Liver (tissue), 9 donors: Measurements from ENCODE around the gene ASIC4. TPM values are rescaled to one million over a fixed set of nuclear protein-coding genes. Genes with fewer than 3 reads are reported as not detected.

Source experiments
- DNase-seq: peaks from one replicate; pipeline ENCODE4 v3.0.0-alpha.2; 2017; ENCODE audit warnings: low spot score
- H3K27ac ChIP-seq, 2 donors: one replicate each; pipeline ENCODE4 v1.7.0; 2013; ENCODE audit warnings: inconsistent platforms in 2 of 2, low read length in 2 of 2, control low read depth in 1 of 2, low read depth in 1 of 2, mild to moderate bottlenecking in 1 of 2
- H3K27me3 ChIP-seq, 4 donors: one replicate each; pipeline versions ENCODE4 v1.6.1 to v1.7.0; 2013; ENCODE audit warnings: low read length in 3 of 4, inconsistent platforms in 1 of 4, mild to moderate bottlenecking in 1 of 4, moderate library complexity in 1 of 4; ENCODE audit not compliant: control insufficient read depth in 4 of 4, insufficient read depth in 4 of 4
- H3K36me3 ChIP-seq, 4 donors: one replicate each; pipeline versions ENCODE4 v1.6.1 to v1.7.0; 2013; ENCODE audit warnings: low read length in 3 of 4, mild to moderate bottlenecking in 3 of 4, low read depth in 1 of 4, moderate library complexity in 1 of 4; ENCODE audit not compliant: control insufficient read depth in 4 of 4, insufficient read depth in 3 of 4
- H3K4me1 ChIP-seq, 4 donors: one replicate each; pipeline versions ENCODE4 v1.6.1 to v1.7.0; 2013; ENCODE audit warnings: low read length in 3 of 4, mild to moderate bottlenecking in 3 of 4, moderate library complexity in 1 of 4; ENCODE audit not compliant: control insufficient read depth in 4 of 4, insufficient read depth in 4 of 4
- H3K4me3 ChIP-seq, 3 donors: one replicate each; pipeline versions ENCODE4 v1.6.1 to v1.7.0; 2013; ENCODE audit warnings: low read length in 3 of 3, control low read depth in 1 of 3, low read depth in 1 of 3, mild to moderate bottlenecking in 1 of 3
- H3K9ac ChIP-seq, 2 donors: one replicate each; pipeline ENCODE4 v1.7.0; 2013; ENCODE audit warnings: low read length in 2 of 2, mild to moderate bottlenecking in 2 of 2, moderate library complexity in 2 of 2, control low read depth in 1 of 2, low read depth in 1 of 2
- H3K9me3 ChIP-seq, 4 donors: one replicate each; pipeline versions ENCODE4 v1.6.1 to v1.7.0; 2013; ENCODE audit warnings: low read length in 3 of 4; ENCODE audit not compliant: control insufficient read depth in 4 of 4
- FOXA1 ChIP-seq: IDR thresholded peaks from 2 replicates; pipeline ENCODE4 v1.6.1; 2016; ENCODE audit warnings: antibody characterized with exemption
- HNF4A ChIP-seq, 2 donors: conservative IDR thresholded peaks; 2 replicates each; pipeline ENCODE4 v1.6.1; 2016; ENCODE audit warnings: antibody characterized with exemption in 2 of 2, mild to moderate bottlenecking in 2 of 2
- HNF4G ChIP-seq: IDR thresholded peaks from 2 replicates; pipeline ENCODE4 v1.6.1; 2016; ENCODE audit warnings: antibody characterized with exemption
- JUND ChIP-seq, 2 donors: IDR thresholded peaks; 2 replicates each; pipeline ENCODE4 v1.6.1; 2016; ENCODE audit warnings: antibody characterized with exemption in 2 of 2
- RAD21 ChIP-seq, 2 donors: IDR thresholded peaks; 2 replicates each; pipeline ENCODE4 v1.6.1; 2016; ENCODE audit warnings: antibody characterized with exemption in 2 of 2, mild to moderate bottlenecking in 2 of 2
- RXRA ChIP-seq, 2 donors: IDR thresholded peaks; 2 replicates each; pipeline ENCODE4 v1.6.1; 2017 to 2018; ENCODE audit warnings: antibody characterized with exemption in 2 of 2, mild to moderate bottlenecking in 1 of 2
- TAF1 ChIP-seq: conservative IDR thresholded peaks from 2 replicates; pipeline ENCODE4 v1.6.1; 2016; ENCODE audit warnings: antibody characterized with exemption, mild to moderate bottlenecking
- YY1 ChIP-seq: IDR thresholded peaks from 2 replicates; pipeline ENCODE4 v1.6.1; 2016; ENCODE audit warnings: antibody characterized with exemption, mild to moderate bottlenecking
- WGBS: extraction: QIAGEN DNeasy Blood & Tissue Kit; methylation state at CpG from one replicate; pipeline ENCODE4 v1.1.7; 2013; 5-methylcytosine and 5-hydroxymethylcytosine counted together
- polyA plus RNA-seq, 2 donors: library from polyadenylated mRNA; stranded (reverse) in 1 of 2; unstranded in 1 of 2; fragments of 200-250 nt in 1 of 2; fragments of >200 nt in 1 of 2; fragmentation: Nextera tagmentation in 1 of 2; extraction: Ambion mirVana in 1 of 2; gene quantifications; one replicate each; pipeline versions ENCODE4 v1.2.1 to v1.2.3, GENCODE V29; 2013 to 2015
- total RNA-seq, 2 donors: library from RNA; depleted of rRNA; stranded (reverse); fragments of >200 nt; gene quantifications; one replicate each; pipeline ENCODE4 v1.2.3, GENCODE V29; 2014
- TF ChIP-seq, protein P1 (sequence below): IDR thresholded peaks from 2 replicates; pipeline ENCODE4 v1.6.1; 2016; ENCODE audit warnings: antibody characterized with exemption, mild to moderate bottlenecking
- TF ChIP-seq, protein P2 (sequence below): IDR thresholded peaks from 2 replicates; pipeline ENCODE4 v1.6.1; 2016; ENCODE audit warnings: antibody characterized with exemption
- TF ChIP-seq, protein P3 (sequence below): IDR thresholded peaks from 2 replicates; pipeline ENCODE4 v1.6.1; 2016; ENCODE audit warnings: antibody characterized with exemption
- TF ChIP-seq, protein P4 (sequence below): fragments of 150-350 bp; IDR thresholded peaks from 2 replicates; pipeline ENCODE4 v1.5.1; 2017; ENCODE audit warnings: improper control_type of control experiment, low read depth, low read length; ENCODE audit not compliant: missing input control
- TF ChIP-seq, protein P5 (sequence below): IDR thresholded peaks from 2 replicates; pipeline ENCODE4 v1.6.1; 2016; ENCODE audit warnings: antibody characterized with exemption
- donor health status: healthy.
- donor health status: healthy.
- donor health status: healthy.
- donor health status: healthy.
- donor health status: healthy.

Gene ASIC4
- total and polyA plus RNA-seq, 4 donors, result 0.08 to 1.5 TPM; not detected in 2

DNA sequence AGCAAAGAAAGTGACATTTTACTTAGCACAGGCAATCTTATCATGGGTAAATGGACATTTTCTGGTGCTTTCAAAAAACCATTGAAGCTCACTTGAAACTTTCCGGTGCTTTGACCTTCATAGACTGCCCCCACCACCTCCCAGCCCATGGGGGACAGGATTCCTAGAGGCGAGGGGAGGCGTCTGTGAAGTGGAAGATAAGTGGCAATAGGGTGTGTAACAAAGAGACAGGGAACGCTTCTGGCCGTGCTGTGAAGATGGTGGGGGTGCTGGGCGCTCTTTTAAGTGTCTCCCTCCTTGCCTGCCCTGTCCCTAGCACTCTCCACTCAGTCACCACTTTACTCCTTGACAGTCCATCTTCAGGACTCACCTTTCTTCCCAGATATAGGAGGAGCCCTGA lies 39.0 kb upstream of the ASIC4 start:
- Histone ChIP-seq H3K4me3 (no peak overlapping the region), H3K9ac (no peak overlapping the region), H3K4me1 (no peaks in the 10 kb centered on the region), H3K27ac (no peak overlapping the region), H3K27me3 (peaks cover 0 to 2% (median 0%) of the 10 kb centered on the region in 4 donors), H3K36me3 (no peaks in the 10 kb centered on the region), H3K9me3 (no peaks in the 10 kb centered on the region)
- DNase-seq, result no peak
- TF ChIP-seq, protein P1, sequence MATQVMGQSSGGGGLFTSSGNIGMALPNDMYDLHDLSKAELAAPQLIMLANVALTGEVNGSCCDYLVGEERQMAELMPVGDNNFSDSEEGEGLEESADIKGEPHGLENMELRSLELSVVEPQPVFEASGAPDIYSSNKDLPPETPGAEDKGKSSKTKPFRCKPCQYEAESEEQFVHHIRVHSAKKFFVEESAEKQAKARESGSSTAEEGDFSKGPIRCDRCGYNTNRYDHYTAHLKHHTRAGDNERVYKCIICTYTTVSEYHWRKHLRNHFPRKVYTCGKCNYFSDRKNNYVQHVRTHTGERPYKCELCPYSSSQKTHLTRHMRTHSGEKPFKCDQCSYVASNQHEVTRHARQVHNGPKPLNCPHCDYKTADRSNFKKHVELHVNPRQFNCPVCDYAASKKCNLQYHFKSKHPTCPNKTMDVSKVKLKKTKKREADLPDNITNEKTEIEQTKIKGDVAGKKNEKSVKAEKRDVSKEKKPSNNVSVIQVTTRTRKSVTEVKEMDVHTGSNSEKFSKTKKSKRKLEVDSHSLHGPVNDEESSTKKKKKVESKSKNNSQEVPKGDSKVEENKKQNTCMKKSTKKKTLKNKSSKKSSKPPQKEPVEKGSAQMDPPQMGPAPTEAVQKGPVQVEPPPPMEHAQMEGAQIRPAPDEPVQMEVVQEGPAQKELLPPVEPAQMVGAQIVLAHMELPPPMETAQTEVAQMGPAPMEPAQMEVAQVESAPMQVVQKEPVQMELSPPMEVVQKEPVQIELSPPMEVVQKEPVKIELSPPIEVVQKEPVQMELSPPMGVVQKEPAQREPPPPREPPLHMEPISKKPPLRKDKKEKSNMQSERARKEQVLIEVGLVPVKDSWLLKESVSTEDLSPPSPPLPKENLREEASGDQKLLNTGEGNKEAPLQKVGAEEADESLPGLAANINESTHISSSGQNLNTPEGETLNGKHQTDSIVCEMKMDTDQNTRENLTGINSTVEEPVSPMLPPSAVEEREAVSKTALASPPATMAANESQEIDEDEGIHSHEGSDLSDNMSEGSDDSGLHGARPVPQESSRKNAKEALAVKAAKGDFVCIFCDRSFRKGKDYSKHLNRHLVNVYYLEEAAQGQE, result no peak
- TF ChIP-seq, protein P2, sequence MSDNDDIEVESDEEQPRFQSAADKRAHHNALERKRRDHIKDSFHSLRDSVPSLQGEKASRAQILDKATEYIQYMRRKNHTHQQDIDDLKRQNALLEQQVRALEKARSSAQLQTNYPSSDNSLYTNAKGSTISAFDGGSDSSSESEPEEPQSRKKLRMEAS, result no peak
- TF ChIP-seq RXRA (IDR thresholded peaks at IDR 0.05), result no peak
- no peak for TF ChIP-seq TAF1
- TF ChIP-seq FOXA1, result no peak
- no peak for TF ChIP-seq YY1
- TF ChIP-seq JUND (IDR thresholded peaks at IDR 0.05), result no peak
- no peak for TF ChIP-seq HNF4A (conservative IDR thresholded peaks at IDR 0.05)
- TF ChIP-seq, protein P3, sequence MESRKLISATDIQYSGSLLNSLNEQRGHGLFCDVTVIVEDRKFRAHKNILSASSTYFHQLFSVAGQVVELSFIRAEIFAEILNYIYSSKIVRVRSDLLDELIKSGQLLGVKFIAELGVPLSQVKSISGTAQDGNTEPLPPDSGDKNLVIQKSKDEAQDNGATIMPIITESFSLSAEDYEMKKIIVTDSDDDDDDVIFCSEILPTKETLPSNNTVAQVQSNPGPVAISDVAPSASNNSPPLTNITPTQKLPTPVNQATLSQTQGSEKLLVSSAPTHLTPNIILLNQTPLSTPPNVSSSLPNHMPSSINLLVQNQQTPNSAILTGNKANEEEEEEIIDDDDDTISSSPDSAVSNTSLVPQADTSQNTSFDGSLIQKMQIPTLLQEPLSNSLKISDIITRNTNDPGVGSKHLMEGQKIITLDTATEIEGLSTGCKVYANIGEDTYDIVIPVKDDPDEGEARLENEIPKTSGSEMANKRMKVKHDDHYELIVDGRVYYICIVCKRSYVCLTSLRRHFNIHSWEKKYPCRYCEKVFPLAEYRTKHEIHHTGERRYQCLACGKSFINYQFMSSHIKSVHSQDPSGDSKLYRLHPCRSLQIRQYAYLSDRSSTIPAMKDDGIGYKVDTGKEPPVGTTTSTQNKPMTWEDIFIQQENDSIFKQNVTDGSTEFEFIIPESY, result no peak
- 52% methylated on average over 6 of the region's 6 CpGs for WGBS

DNA sequence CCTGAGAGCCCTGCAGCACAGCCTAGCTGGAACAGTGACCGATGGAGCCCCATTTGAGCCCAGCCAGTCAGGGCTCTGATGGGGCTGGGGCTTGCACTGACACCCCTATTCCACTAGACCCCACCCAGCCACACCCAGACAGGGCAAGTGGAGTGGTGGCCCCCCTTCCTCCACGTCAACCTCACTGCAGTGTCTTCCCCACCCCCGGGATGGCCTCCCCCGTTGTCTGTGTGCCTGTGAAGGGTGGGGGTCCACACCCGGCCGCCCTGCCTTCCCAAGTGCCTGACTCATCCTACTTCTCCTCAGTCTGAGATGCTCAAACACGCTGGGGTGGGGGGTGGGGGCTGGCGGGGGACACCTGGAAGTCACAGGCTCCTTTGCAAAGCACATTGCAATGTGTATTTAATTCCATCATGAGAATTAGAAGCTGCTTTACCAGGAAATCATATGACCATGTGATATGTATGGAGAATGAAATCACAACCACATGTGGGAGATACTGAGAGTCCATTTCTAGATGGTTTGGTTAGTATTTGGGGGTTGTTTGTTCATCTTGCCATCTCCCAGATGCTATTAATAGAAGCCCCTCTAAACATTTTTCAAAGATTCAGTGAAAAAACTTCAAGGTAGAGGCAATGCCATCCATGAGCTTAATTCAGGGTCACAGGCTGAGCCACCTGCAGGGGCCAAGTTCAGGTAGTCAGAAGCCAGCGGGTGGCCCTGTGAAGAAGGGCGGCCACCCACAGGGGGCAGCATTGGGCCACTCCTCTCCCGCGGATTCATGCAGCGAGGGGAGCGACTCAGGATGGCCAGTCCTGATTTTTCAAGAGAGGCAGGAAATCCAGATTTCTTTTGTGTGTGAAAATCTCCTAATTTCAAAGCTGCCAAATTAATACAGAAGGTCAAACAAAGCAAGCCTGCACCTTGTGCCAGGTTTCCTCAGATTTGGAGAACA lies 38.3 kb upstream of the ASIC4 start:
- Histone ChIP-seq H3K36me3 (no peaks in the 10 kb centered on the region), H3K27ac (no peak overlapping the region), H3K27me3 (peaks cover 0 to 2% (median 0%) of the 10 kb centered on the region in 4 donors), H3K4me3 (no peak overlapping the region), H3K4me1 (no peaks in the 10 kb centered on the region), H3K9ac (no peak overlapping the region), H3K9me3 (no peaks in the 10 kb centered on the region)
- TF ChIP-seq, protein P4, sequence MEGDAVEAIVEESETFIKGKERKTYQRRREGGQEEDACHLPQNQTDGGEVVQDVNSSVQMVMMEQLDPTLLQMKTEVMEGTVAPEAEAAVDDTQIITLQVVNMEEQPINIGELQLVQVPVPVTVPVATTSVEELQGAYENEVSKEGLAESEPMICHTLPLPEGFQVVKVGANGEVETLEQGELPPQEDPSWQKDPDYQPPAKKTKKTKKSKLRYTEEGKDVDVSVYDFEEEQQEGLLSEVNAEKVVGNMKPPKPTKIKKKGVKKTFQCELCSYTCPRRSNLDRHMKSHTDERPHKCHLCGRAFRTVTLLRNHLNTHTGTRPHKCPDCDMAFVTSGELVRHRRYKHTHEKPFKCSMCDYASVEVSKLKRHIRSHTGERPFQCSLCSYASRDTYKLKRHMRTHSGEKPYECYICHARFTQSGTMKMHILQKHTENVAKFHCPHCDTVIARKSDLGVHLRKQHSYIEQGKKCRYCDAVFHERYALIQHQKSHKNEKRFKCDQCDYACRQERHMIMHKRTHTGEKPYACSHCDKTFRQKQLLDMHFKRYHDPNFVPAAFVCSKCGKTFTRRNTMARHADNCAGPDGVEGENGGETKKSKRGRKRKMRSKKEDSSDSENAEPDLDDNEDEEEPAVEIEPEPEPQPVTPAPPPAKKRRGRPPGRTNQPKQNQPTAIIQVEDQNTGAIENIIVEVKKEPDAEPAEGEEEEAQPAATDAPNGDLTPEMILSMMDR, result peak; percentile 88
- TF ChIP-seq HNF4G, result no peak
- TF ChIP-seq, protein P5, sequence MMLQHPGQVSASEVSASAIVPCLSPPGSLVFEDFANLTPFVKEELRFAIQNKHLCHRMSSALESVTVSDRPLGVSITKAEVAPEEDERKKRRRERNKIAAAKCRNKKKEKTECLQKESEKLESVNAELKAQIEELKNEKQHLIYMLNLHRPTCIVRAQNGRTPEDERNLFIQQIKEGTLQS, result no peak
- peak; percentile 81 to 88 for TF ChIP-seq RAD21 (IDR thresholded peaks at IDR 0.05)
- no peak for TF ChIP-seq JUND (IDR thresholded peaks at IDR 0.05)
- TF ChIP-seq HNF4A (conservative IDR thresholded peaks at IDR 0.05), result peak in 1 of 2 donors; percentile 31
- TF ChIP-seq, protein P3, result no peak
- peak; percentile 87 for DNase-seq
- 32% methylated on average over 14 of the region's 14 CpGs for WGBS
